SKM-1 treated with dmso at 0.1 percent for 144 hours (cell line): ENCODE results near the gene GTPBP4.

ENCODE experiments used
- DNase-seq: peaks from one replicate; lab custom pipeline; 2025; ENCODE audit not compliant: unreplicated experiment; lab: John Stamatoyannopoulos, UW

The GTPBP4 gene

GRCh38 chr10:987870-988666 lies at the start of gene GTPBP4:
GTPBP4 (plus strand) TSS chr10:988434; CDS start chr10:988480, 46 bp downstream.
- DNase-seq, result peak; percentile 79

GRCh38 chr10:938941-939678 lies 49.1 kb upstream of the GTPBP4 start:
- DNase-seq, result no peak

GRCh38 chr10:943334-944033 lies 44.8 kb upstream of the GTPBP4 start:
- no peak for DNase-seq

- peak; percentile 18 for DNase-seq
Measured at GRCh38 chr10:944034-944831, 44.0 kb upstream of the GTPBP4 start.

- no peak for DNase-seq
Measured at GRCh38 chr10:945778-946177, 42.5 kb upstream of the GTPBP4 start.

GRCh38 chr10:947051-947450 lies 41.2 kb upstream of the GTPBP4 start:
- DNase-seq, result no peak

GRCh38 chr10:947881-948280 lies 40.4 kb upstream of the GTPBP4 start:
- no peak for DNase-seq

- DNase-seq, result no peak
Measured at GRCh38 chr10:948347-948746, 39.9 kb upstream of the GTPBP4 start.

GRCh38 chr10:949446-949845 lies 38.8 kb upstream of the GTPBP4 start:
- no peak for DNase-seq

GRCh38 chr10:953836-954235 lies 34.4 kb upstream of the GTPBP4 start:
- no peak for DNase-seq

GRCh38 chr10:954396-954795 lies 33.8 kb upstream of the GTPBP4 start:
- DNase-seq, result no peak

- no peak for DNase-seq
Measured at GRCh38 chr10:955127-955819, 33.0 kb upstream of the GTPBP4 start.

GRCh38 chr10:955820-956217 lies 32.4 kb upstream of the GTPBP4 start:
- DNase-seq, result no peak

- DNase-seq, result no peak
Measured at GRCh38 chr10:958106-958505, 30.1 kb upstream of the GTPBP4 start.

GRCh38 chr10:958856-959255 lies 29.4 kb upstream of the GTPBP4 start:
- DNase-seq, result no peak

- no peak for DNase-seq
Measured at GRCh38 chr10:962342-962741, 25.9 kb upstream of the GTPBP4 start.

- DNase-seq, result no peak
Measured at GRCh38 chr10:963186-963585, 25.0 kb upstream of the GTPBP4 start.

- DNase-seq, result no peak
Measured at GRCh38 chr10:963655-964054, 24.6 kb upstream of the GTPBP4 start.

GRCh38 chr10:964321-964987 lies 23.8 kb upstream of the GTPBP4 start:
- no peak for DNase-seq

GRCh38 chr10:964988-965417 lies 23.2 kb upstream of the GTPBP4 start:
- no peak for DNase-seq
